HepG2 (cell line): ENCODE data around the gene PSAP. TPM values are rescaled to one million over a fixed set of nuclear protein-coding genes. Genes with fewer than 3 reads are reported as not detected.

ENCODE experiments used
- ATAC-seq: fragments of 200-7000 bp; cut with Tn5 transposase; 3 replicates; pipeline ENCODE4 v1.9.1; 2020; ENCODE audit warnings: mild to moderate bottlenecking, moderate library complexity
- BruUV-seq: library from RNA; stranded (reverse); fragments of 400-500 nt; replicated peaks from 2 replicates; lab custom pipeline; 2021; lab: Mats Ljungman, UMichigan
- CTCF ChIA-PET: fragments of 300-600 bp; formaldehyde crosslinking; extraction: SDS; loops from one replicate; lab custom pipeline; 2021; ENCODE audit warnings: low total read pairs, inconsistent platforms, low intra/inter-chr PET ratio; lab: Yijun Ruan, JAX
- POLR2A ChIA-PET: fragments of 350-600 bp; sonication (Branson Sonifier 250); formaldehyde crosslinking; loops from one replicate; lab custom pipeline; 2020; ENCODE audit warnings: antibody characterized with exemption, inconsistent platforms; lab: Yijun Ruan, JAX
- DNase-seq: peaks from one replicate; pipeline ENCODE4 v3.0.0-alpha.2; 2015; ENCODE audit warnings: low spot score
- FAIRE-seq: peaks from 3 replicates; lab custom pipeline; 2011; peaks lifted over from hg19 to GRCh38; lab: Jason Lieb, UNC
- H2AFZ ChIP-seq: one replicate; pipeline ENCODE4 v1.6.1; 2011; ENCODE audit warnings: low read length, inconsistent platforms
- H3K27ac ChIP-seq: fragments of 300-600 bp; 3 replicates; pipeline ENCODE4 v1.8.0; 2011; ENCODE audit warnings: mixed run types, mild to moderate bottlenecking, mixed read lengths, low read length, inconsistent platforms; ENCODE audit not compliant: insufficient read depth; ENCODE audit errors: extremely low read length
- H3K27me3 ChIP-seq, 2 experiments: fragments of 200-600 bp in 1 of 2; 2 replicates in 1 of 2; 3 replicates in 1 of 2; pipeline versions ENCODE4 v1.6.0 to v1.8.0; 2011; ENCODE audit warnings: low read length in 2 of 2, mild to moderate bottlenecking in 2 of 2, moderate library complexity in 2 of 2, inconsistent platforms in 1 of 2; ENCODE audit not compliant: insufficient read depth in 2 of 2, control insufficient read depth in 1 of 2
- H3K36me3 ChIP-seq, 2 experiments: fragments of 200-600 bp in 1 of 2; replicated peaks in 1 of 2; 2 replicates in 1 of 2; 3 replicates in 1 of 2; pipeline versions ENCODE4 v1.5.1 to v1.8.0; 2011; ENCODE audit warnings: low read length in 2 of 2, inconsistent platforms in 1 of 2; ENCODE audit not compliant: insufficient read depth in 2 of 2, control insufficient read depth in 1 of 2
- H3K4me1 ChIP-seq: 2 replicates; pipeline ENCODE4 v1.5.1; 2012; ENCODE audit warnings: low read length, inconsistent platforms; ENCODE audit not compliant: insufficient read depth
- H3K4me2 ChIP-seq: 2 replicates; pipeline ENCODE4 v1.6.0; 2011; ENCODE audit warnings: low read depth, low read length, inconsistent platforms
- H3K4me3 ChIP-seq, 3 experiments: fragments of 200-600 bp in 1 of 3; sonication (generic), shearing (Covaris generic) in 1 of 3; replicated peaks in 1 of 3; 2 replicates each; pipeline ENCODE4 v1.5.1; 2011 to 2016; ENCODE audit warnings: low read length in 3 of 3, inconsistent platforms in 2 of 3, low read depth in 2 of 3, mild to moderate bottlenecking in 2 of 3, control low read depth in 1 of 3, mixed read lengths in 1 of 3; ENCODE audit not compliant: insufficient read depth in 1 of 3
- H3K79me2 ChIP-seq: one replicate; pipeline ENCODE4 v1.6.1; 2011; ENCODE audit warnings: low read length, inconsistent platforms; ENCODE audit not compliant: insufficient read depth
- H3K9ac ChIP-seq: 2 replicates; pipeline ENCODE4 v1.6.0; 2011; ENCODE audit warnings: mild to moderate bottlenecking, low read depth, low read length, inconsistent platforms; ENCODE audit not compliant: insufficient read depth
- H3K9me3 ChIP-seq: 2 replicates; pipeline ENCODE4 v1.5.1; 2012; ENCODE audit warnings: mild to moderate bottlenecking, low read length
- H4K20me1 ChIP-seq: 2 replicates; pipeline ENCODE4 v1.6.0; 2011; ENCODE audit warnings: inconsistent platforms, mild to moderate bottlenecking, low read length, moderate library complexity; ENCODE audit not compliant: insufficient read depth
- HNF4A ChIP-seq: sonication (generic); formaldehyde crosslinking; IDR thresholded peaks from 2 replicates; pipeline ENCODE4 v1.4.0; 2020; ENCODE audit warnings: missing genetic modification reagents
- KDM2A ChIP-seq: sonication (generic); formaldehyde crosslinking; IDR thresholded peaks from 2 replicates; pipeline ENCODE4 v1.4.0; 2020; ENCODE audit warnings: low read depth, missing genetic modification reagents, borderline replicate concordance
- SP4 ChIP-seq: sonication (generic); formaldehyde crosslinking; IDR thresholded peaks from 2 replicates; pipeline ENCODE4 v1.8.1; 2023; ENCODE audit warnings: mild to moderate bottlenecking, missing genetic modification reagents
- TARDBP ChIP-seq: sonication (generic); formaldehyde crosslinking; IDR thresholded peaks from 2 replicates; pipeline ENCODE4 v1.8.0; 2022; ENCODE audit warnings: mild to moderate bottlenecking, missing genetic modification reagents
- ZNF234 ChIP-seq: sonication (generic); formaldehyde crosslinking; conservative IDR thresholded peaks from 2 replicates; pipeline ENCODE4 v1.5.1; 2020; ENCODE audit warnings: mild to moderate bottlenecking, missing genetic modification reagents
- WGBS: methylation state at CpG from one replicate; pipeline ENCODE4 v1.1.6; 2017; ENCODE audit warnings: low lambda C conversion rate; 5-methylcytosine and 5-hydroxymethylcytosine counted together
- in situ Hi-C: cut with HindIII; loops from 2 replicates; pipeline ENCODE4 v1.10.0; 2017; ENCODE audit warnings: low pct_unique_long_range_greater_than_20kb; ENCODE audit not compliant: extremely low pct_ligation_motif_present
- intact Hi-C: fragments of 100-400 bp; cut with micrococcal nuclease; formaldehyde crosslinking; loops from one replicate; pipeline ENCODE4 v1.10.0; 2022; ENCODE audit not compliant: unreplicated experiment
- polyA plus RNA-seq, 8 experiments: library from polyadenylated mRNA; depleted of rRNA in 3 of 8; stranded (reverse) in 7 of 8; unstranded in 1 of 8; fragments of >200 nt; fragmentation: Illumina TruSeq in 4 of 8; extraction: Trizol in 4 of 8; gene quantifications; 2 replicates each; pipeline versions ENCODE4 v1.2.1 to v1.2.3, GENCODE V29; 2011 to 2016; ENCODE audit warnings: low read depth in 4 of 8, missing spikeins in 1 of 8, mixed read lengths in 1 of 8; ENCODE audit not compliant: insufficient read depth in 1 of 8
- total RNA-seq, 5 experiments: library from RNA; depleted of rRNA; stranded (reverse); fragments of >200 nt; fragmentation: Illumina TruSeq; extraction: Trizol; gene quantifications; 2 replicates each; pipeline ENCODE4 v1.2.3, GENCODE V29; 2016; ENCODE audit warnings: low read depth in 1 of 5
- TF ChIP-seq, protein P1 (sequence below): sonication (generic); formaldehyde crosslinking; IDR thresholded peaks from 2 replicates; pipeline ENCODE4 v1.4.0; 2020; ENCODE audit warnings: missing genetic modification reagents
- TF ChIP-seq, protein P2 (sequence below): sonication (generic); formaldehyde crosslinking; IDR thresholded peaks from 2 replicates; pipeline ENCODE4 v1.5.1; 2020; ENCODE audit warnings: missing genetic modification reagents, mild to moderate bottlenecking, borderline replicate concordance

The PSAP gene
- total and polyA plus RNA-seq, 2 of the 13 experiments (the other 11 are each of a cell fraction or from before 2014, with no cell fraction given), result 323 to 643 TPM

DNA sequence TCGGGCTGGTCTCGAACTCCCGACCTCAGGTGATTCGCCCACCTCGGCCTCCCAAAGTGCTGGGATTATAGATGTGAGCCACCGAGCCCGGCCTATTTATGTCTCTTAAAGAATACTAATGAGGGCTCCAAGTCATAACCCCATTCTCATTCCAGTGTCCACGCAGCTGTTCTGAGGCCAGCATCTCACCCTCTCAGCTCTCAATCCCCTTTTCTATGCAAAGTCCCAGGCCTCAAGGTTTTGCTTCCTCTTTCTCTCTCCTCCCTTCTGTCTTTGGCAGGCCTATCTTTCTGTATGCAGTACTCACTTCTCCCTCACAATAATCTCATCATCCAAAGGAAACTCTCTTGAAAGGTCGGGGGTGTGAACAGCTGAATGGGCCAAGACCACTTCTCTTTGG lies 49.7 kb downstream of the PSAP start (continued):
- TF ChIP-seq, protein P1, sequence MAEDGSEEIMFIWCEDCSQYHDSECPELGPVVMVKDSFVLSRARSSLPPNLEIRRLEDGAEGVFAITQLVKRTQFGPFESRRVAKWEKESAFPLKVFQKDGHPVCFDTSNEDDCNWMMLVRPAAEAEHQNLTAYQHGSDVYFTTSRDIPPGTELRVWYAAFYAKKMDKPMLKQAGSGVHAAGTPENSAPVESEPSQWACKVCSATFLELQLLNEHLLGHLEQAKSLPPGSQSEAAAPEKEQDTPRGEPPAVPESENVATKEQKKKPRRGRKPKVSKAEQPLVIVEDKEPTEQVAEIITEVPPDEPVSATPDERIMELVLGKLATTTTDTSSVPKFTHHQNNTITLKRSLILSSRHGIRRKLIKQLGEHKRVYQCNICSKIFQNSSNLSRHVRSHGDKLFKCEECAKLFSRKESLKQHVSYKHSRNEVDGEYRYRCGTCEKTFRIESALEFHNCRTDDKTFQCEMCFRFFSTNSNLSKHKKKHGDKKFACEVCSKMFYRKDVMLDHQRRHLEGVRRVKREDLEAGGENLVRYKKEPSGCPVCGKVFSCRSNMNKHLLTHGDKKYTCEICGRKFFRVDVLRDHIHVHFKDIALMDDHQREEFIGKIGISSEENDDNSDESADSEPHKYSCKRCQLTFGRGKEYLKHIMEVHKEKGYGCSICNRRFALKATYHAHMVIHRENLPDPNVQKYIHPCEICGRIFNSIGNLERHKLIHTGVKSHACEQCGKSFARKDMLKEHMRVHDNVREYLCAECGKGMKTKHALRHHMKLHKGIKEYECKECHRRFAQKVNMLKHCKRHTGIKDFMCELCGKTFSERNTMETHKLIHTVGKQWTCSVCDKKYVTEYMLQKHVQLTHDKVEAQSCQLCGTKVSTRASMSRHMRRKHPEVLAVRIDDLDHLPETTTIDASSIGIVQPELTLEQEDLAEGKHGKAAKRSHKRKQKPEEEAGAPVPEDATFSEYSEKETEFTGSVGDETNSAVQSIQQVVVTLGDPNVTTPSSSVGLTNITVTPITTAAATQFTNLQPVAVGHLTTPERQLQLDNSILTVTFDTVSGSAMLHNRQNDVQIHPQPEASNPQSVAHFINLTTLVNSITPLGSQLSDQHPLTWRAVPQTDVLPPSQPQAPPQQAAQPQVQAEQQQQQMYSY (CRISPR knock-in tag), result no peak

DNA sequence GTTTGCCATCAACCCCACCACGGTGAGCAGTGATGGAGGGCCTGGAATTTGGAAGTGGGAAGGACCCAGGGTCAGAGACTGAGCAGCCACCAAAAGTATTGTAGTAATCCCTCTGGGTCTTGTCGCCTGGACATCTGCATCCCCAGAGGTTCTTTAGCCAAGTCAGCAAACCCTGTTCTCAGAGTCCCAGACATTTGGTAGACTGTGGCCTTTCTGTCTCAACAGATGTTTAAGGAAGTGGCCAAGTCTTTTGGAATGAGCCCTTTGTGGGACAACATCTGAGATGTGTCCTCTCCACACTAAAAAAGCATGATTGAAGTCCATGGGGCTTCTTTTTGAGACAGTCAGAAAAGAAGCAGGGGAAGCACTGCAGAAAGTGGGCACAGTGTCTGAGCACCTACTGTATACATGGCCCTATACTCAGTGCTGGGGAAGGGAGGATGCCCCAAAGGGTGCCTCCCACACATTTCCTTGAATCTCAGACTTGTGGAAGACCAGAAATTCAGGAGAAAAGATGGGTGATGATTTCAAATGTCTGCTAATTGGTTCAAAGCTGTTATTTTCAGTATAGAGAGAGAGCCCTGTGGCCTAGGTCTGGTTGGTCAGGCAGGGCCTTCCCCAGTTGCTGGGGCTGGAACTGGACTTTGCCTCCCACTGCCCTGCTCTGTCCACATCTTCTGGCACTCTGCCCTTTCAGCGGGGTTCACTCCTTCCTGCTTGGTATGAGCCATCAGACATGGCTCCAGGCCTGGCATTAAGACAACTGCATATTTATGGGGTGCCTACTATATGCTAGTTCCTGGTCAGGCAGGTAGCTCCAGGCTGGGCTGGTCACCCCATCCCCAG lies 51.2 kb downstream of the PSAP start:
- no peak overlapping the region for H3K27ac ChIP-seq
- no peak overlapping the region for H3K4me2 ChIP-seq
- H3K9ac ChIP-seq, result no peak overlapping the region
- H4K20me1 ChIP-seq, result no peaks in the 10 kb centered on the region
- intact Hi-C loops, result no loop called here
- H3K4me1 ChIP-seq, result peaks cover 8% of the 10 kb centered on the region; the same call in 1 of the 2 replicates
- CTCF ChIA-PET, result no interaction called here
- no peaks in the 10 kb centered on the region for H3K79me2 ChIP-seq
- H2AFZ ChIP-seq, result no peak overlapping the region
- ATAC-seq, result peak; percentile 55; the same call in 2 of the 3 replicates
- no peaks in the 10 kb centered on the region for H3K9me3 ChIP-seq
- TF ChIP-seq SP4 (CRISPR knock-in tag) (no peak), HNF4A (CRISPR knock-in tag) (peak; percentile 55), KDM2A (no peak), TARDBP (no peak), ZNF234 (CRISPR knock-in tag) (no peak)
- TF ChIP-seq, protein P2, sequence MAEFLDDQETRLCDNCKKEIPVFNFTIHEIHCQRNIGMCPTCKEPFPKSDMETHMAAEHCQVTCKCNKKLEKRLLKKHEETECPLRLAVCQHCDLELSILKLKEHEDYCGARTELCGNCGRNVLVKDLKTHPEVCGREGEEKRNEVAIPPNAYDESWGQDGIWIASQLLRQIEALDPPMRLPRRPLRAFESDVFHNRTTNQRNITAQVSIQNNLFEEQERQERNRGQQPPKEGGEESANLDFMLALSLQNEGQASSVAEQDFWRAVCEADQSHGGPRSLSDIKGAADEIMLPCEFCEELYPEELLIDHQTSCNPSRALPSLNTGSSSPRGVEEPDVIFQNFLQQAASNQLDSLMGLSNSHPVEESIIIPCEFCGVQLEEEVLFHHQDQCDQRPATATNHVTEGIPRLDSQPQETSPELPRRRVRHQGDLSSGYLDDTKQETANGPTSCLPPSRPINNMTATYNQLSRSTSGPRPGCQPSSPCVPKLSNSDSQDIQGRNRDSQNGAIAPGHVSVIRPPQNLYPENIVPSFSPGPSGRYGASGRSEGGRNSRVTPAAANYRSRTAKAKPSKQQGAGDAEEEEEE (CRISPR knock-in tag), result no peak
- BruUV-seq, result no TSS peak
- no peak for FAIRE-seq
- 33% methylated on average over 2 of the region's 3 CpGs for WGBS
- H3K36me3 ChIP-seq, result no peaks in the 10 kb centered on the region
- peaks cover 0 to 6% of the 10 kb centered on the region in 2 experiments; a peak in 3 of 5 replicates for H3K27me3 ChIP-seq
- in situ Hi-C loops, result no loop called here
- DNase-seq, result no peak
- no peak overlapping the region for H3K4me3 ChIP-seq
- POLR2A ChIA-PET, result no interaction called here
